GM18951 (cell line): Measurements from ENCODE around the gene LAIR1.

ENCODE experiments used
- POLR2A ChIP-seq: IDR thresholded peaks from 4 replicates; pipeline ENCODE4 v1.6.1; 2011; ENCODE audit warnings: mild to moderate bottlenecking; ENCODE audit not compliant: insufficient read length, insufficient read depth; ENCODE audit errors: extremely low read depth
- in situ Hi-C: fragments of 300-500 bp; cut with MboI; formaldehyde crosslinking; loops from one replicate; pipeline ENCODE4 v1.12.0; 2022; ENCODE audit warnings: low sequenced_read_pairs, mixed read lengths, inconsistent platforms; ENCODE audit not compliant: unreplicated experiment

Gene LAIR1, protein sequence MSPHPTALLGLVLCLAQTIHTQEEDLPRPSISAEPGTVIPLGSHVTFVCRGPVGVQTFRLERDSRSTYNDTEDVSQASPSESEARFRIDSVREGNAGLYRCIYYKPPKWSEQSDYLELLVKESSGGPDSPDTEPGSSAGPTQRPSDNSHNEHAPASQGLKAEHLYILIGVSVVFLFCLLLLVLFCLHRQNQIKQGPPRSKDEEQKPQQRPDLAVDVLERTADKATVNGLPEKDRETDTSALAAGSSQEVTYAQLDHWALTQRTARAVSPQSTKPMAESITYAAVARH

GRCh38 chr19:54364775-54365257, at the start of gene LAIR1:
LAIR1 (minus strand) TSS chr19:54364931; CDS start chr19:54364804, 127 bp downstream.
- in situ Hi-C loops: no loop called here

DNA sequence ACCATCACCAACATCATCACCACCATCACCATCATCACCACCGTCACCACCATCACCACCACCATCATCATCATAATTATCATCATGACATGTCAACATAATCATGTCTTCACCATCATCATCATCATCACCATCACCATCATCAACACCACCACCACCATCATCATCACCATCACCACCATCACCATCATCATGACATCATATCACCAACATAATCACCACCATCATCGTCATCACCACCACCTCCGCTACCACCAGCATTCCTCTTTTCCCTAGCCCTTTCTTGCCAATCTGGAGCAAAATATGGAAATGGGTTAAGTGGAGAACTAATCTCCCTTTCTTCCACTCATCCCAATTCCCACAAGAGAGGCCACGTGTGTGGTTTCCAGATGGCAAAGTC, 49.4 kb upstream of the LAIR1 start:
- in situ Hi-C loops: no loop called here
- no peak for TF ChIP-seq POLR2A

More at GRCh38 chr19:54364775-54365257, at the start of gene LAIR1:
- TF ChIP-seq POLR2A: no peak

DNA sequence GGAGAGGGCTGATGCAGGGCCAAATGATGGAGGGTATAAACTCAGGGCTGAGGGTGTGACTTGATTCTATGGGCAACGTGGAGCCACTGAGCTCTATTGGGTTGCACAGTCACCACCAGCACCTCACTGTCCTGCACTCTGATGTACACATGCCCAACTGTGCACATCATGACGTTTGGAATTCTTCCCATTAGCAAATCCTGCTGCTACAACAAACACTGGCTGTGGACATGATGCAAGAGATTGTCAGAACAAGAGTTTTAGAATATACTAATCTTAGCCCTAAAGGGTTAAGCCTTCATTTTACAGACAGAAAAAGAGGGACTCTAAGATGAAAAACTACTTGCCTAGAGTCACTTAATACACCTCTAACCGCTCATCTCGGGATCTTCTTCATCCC, 48.1 kb upstream of the LAIR1 start:
- in situ Hi-C loops: no loop called here
- TF ChIP-seq POLR2A: no peak

- TF ChIP-seq POLR2A: no peak
- in situ Hi-C loops: no loop called here
Measured at GRCh38 chr19:54411033-54411432, 46.3 kb upstream of the LAIR1 start.

DNA sequence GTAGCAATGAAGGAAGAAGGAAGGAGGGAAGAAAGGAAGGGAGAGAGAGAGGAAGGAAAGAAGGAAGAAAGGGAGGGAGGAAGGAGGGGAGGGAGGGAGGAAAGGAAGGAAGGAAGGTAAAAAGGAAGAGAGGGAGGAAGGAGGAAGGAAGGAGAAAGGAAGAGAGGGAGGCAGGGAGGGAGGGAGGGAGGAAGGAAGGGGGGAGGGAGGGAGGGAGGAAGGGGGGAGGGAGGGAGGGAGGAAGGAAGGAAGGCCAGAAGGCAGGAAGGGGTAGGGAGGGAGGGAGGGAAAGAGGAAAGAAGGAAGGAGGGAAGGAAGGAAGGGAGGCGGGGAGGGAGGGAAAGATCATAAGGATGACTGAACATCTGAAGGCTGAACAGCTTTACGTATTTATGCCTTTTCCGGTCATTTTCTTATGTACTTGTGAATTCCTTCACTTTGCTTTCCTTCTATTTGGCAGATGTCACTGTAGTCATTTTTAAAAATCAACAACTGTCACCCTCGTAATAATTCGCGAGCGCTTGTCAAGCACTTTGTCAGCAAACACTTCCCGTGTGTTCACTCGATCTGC, 43.8 kb upstream of the LAIR1 start:
- in situ Hi-C loops: no loop called here
- TF ChIP-seq POLR2A: no peak

DNA sequence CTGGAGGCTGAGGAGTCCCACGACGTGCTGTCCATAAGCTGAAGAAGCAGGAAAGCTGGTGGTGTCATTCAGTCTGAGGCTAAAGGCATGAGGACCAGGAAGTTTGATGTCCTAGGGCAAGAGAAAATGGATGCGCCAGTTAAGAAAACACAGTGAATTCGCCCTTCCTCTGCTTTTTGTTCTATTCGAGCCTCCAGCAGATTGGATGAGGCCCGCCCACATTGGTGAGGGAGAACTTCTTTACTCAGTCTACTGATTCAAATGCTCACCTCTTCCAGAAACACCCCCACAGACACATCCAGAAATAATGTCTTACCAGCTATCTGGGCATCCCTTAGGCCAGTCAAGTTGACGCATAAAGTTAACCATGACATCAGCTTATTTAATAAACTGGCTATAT, 43.0 kb upstream of the LAIR1 start:
- in situ Hi-C loops: no loop called here
- no peak for TF ChIP-seq POLR2A

DNA sequence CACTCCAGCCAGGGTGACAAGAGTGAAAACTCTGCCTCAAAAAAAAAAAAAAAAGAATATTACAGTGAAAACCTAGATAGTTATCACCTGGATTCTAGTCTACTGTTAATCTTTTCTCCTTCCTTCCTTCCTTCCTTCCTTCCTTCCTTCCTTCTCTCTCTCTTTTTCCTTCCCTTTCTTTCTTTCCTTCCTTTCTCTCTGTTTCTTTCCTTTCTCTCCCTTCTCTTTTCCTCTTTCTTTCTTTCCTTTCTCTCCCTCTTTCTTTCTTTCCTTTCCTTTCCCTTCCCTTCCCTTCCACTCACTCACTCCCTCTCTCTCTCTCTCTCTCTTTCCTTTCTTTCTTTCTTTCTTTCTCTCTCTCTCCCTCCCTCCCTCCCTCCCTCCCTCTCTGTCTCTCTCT, 40.9 kb upstream of the LAIR1 start:
- in situ Hi-C loops: no loop called here
- TF ChIP-seq POLR2A: no peak

GRCh38 chr19:54403054-54403453, 38.3 kb upstream of the LAIR1 start:
- no peak for TF ChIP-seq POLR2A
- in situ Hi-C loops: no loop called here

- in situ Hi-C loops: no loop called here
Measured at GRCh38 chr19:54400913-54401312, 36.2 kb upstream of the LAIR1 start.

DNA sequence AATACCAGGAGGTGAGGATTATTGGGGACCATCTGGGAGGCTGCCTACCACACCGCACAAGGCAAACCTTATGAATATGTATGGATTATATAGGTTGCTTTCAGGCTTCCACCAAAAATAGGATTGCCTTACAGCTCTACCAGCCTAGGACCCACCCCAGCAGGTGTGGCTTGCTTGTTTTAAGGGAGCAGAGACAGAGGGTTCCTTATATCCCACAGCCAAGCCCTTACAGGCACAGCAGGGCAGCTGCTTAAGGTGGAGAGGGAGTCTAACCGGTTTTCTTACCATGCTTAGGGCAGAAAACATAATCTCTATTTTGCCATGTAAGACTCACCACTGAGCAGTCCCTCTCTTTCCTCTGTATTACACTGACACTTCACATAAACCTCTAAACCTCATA, 34.5 kb upstream of the LAIR1 start:
- no peak for TF ChIP-seq POLR2A
- in situ Hi-C loops: no loop called here

More at GRCh38 chr19:54400913-54401312, 36.2 kb upstream of the LAIR1 start:
- no peak for TF ChIP-seq POLR2A

- no peak for TF ChIP-seq POLR2A
- in situ Hi-C loops: no loop called here
Measured at GRCh38 chr19:54395685-54396084, 31.0 kb upstream of the LAIR1 start.

DNA sequence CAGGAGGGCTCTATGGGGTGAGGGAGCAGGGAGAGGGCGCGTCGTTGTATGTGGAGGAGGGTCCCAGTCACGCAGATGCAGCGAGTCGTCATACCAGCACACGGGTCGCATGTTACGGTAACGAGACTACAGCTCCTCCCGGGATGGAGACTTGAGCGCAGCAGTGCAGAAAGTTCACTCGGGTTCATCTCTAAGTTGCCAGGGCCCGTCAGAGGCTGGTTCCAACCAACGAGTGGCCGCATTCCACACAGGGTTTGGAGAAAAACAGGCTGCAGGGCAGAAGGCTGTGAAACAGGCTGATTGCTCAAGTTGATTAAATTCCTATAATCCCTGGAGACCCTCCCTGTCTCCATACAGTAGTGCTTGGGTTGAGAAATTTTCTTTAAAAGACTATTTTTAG, 28.6 kb upstream of the LAIR1 start:
- no peak for TF ChIP-seq POLR2A
- in situ Hi-C loops: no loop called here

GRCh38 chr19:54392105-54392504, 27.4 kb upstream of the LAIR1 start:
- in situ Hi-C loops: no loop called here
- TF ChIP-seq POLR2A: no peak

GRCh38 chr19:54391589-54392061, 26.9 kb upstream of the LAIR1 start:
- TF ChIP-seq POLR2A: no peak
- in situ Hi-C loops: no loop called here

- no peak for TF ChIP-seq POLR2A
- in situ Hi-C loops: no loop called here
Measured at GRCh38 chr19:54390942-54391577, 26.3 kb upstream of the LAIR1 start.
